ENCODE results near the gene DOCK10. TPM values are rescaled to one million over a fixed set of nuclear protein-coding genes. Genes with fewer than 3 reads are reported as not detected.
A peak's percentile ranks its signal among the peaks of the same experiment; 100 is the strongest.

DOCK10 gene
- polyA plus RNA-seq, 1 experiment, result 53.0 TPM

- POLR2A ChIA-PET, result no interaction called here
- Histone ChIP-seq H3K4me3 (ENCODE audit: low read depth, low read length) (no peak overlapping the region), H3K9me3 (ENCODE audit: control insufficient read depth, insufficient read depth, low read length) (no peaks in the 10 kb centered on the region), H3K27ac (ENCODE audit: low read depth, low read length) (no peak overlapping the region), H3K27me3 (ENCODE audit: control insufficient read depth, insufficient read depth, low read length) (no peaks in the 10 kb centered on the region)
- CTCF ChIA-PET, result interaction anchor here (1.4 kb wide), 1 partner anchor 152 kb away, joined by 3 read pairs; no protein-coding TSS in a partner anchor
- TF ChIP-seq CTCF (IDR thresholded peaks at IDR 0.05; ENCODE audit: low read depth, low read length), result 0 out of 2 replicates have a peak, but pooled peaks have one; percentile 26
- DNase-seq (ENCODE audit: low read depth, low spot score), result no peak
Measured at GRCh38 chr2:224849264-224849663, 193.0 kb downstream of the DOCK10 start.

- no peak for TF ChIP-seq CTCF (IDR thresholded peaks at IDR 0.05; ENCODE audit: low read depth, low read length)
- H3K27ac ChIP-seq (ENCODE audit: low read depth, low read length), result no peak overlapping the region
- ChIA-PET CTCF (interaction anchor here (1.4 kb wide), 1 partner anchor 153 kb away, joined by 3 read pairs; no protein-coding TSS in a partner anchor), POLR2A (interaction anchor here (1.1 kb wide), 1 partner anchor 10 kb away, joined by 3 read pairs; no protein-coding TSS in a partner anchor)
- H3K27me3 ChIP-seq (ENCODE audit: control insufficient read depth, insufficient read depth, low read length), result no peaks in the 10 kb centered on the region
- DNase-seq (ENCODE audit: low read depth, low spot score), result no peak
- no peak overlapping the region for H3K4me3 ChIP-seq (ENCODE audit: low read depth, low read length)
- no peaks in the 10 kb centered on the region for H3K9me3 ChIP-seq (ENCODE audit: control insufficient read depth, insufficient read depth, low read length)
Measured at GRCh38 chr2:224847961-224848850, 194.1 kb downstream of the DOCK10 start.

- CTCF ChIA-PET, result no interaction called here
- no peak for TF ChIP-seq CTCF (IDR thresholded peaks at IDR 0.05; ENCODE audit: low read depth, low read length)
- no peak for DNase-seq (ENCODE audit: low read depth, low spot score)
- H3K27me3 ChIP-seq (ENCODE audit: control insufficient read depth, insufficient read depth, low read length), result no peaks in the 10 kb centered on the region
- POLR2A ChIA-PET, result no interaction called here
- no peak overlapping the region for H3K27ac ChIP-seq (ENCODE audit: low read depth, low read length)
- no peaks in the 10 kb centered on the region for H3K9me3 ChIP-seq (ENCODE audit: control insufficient read depth, insufficient read depth, low read length)
- no peak overlapping the region for H3K4me3 ChIP-seq (ENCODE audit: low read depth, low read length)
Measured at GRCh38 chr2:224847381-224847780, 194.9 kb downstream of the DOCK10 start.

GRCh38 chr2:224846686-224847085, 195.6 kb downstream of the DOCK10 start:
- DNase-seq (ENCODE audit: low read depth, low spot score), result no peak
- Histone ChIP-seq H3K4me3 (ENCODE audit: low read depth, low read length) (no peak overlapping the region), H3K9me3 (ENCODE audit: control insufficient read depth, insufficient read depth, low read length) (no peaks in the 10 kb centered on the region), H3K27me3 (ENCODE audit: control insufficient read depth, insufficient read depth, low read length) (no peaks in the 10 kb centered on the region), H3K27ac (ENCODE audit: low read depth, low read length) (no peak overlapping the region)
- ChIA-PET CTCF (no interaction called here), POLR2A (no interaction called here)
- TF ChIP-seq CTCF (IDR thresholded peaks at IDR 0.05; ENCODE audit: low read depth, low read length), result no peak

GRCh38 chr2:224846161-224846560, 196.1 kb downstream of the DOCK10 start:
- no peaks in the 10 kb centered on the region for H3K9me3 ChIP-seq (ENCODE audit: control insufficient read depth, insufficient read depth, low read length)
- no peak for DNase-seq (ENCODE audit: low read depth, low spot score)
- no peak for TF ChIP-seq CTCF (IDR thresholded peaks at IDR 0.05; ENCODE audit: low read depth, low read length)
- no peak overlapping the region for H3K27ac ChIP-seq (ENCODE audit: low read depth, low read length)
- H3K4me3 ChIP-seq (ENCODE audit: low read depth, low read length), result no peak overlapping the region
- ChIA-PET POLR2A (no interaction called here), CTCF (no interaction called here)
- H3K27me3 ChIP-seq (ENCODE audit: control insufficient read depth, insufficient read depth, low read length), result no peaks in the 10 kb centered on the region
